Esophagus squamous epithelium (tissue), 4 donors: ENCODE results near the gene GPR158.

Experiments
- CTCF ChIP-seq, 6 experiments: fragments of 450-650 bp in 4 of 6; fragments of 200-600 bp in 2 of 6; sonication (generic) in 2 of 6; IDR thresholded peaks; one replicate each; pipeline ENCODE4 v1.5.1; 2016 to 2019; ENCODE audit warnings: antibody characterized with exemption in 6 of 6, mild to moderate bottlenecking in 4 of 6, moderate library complexity in 4 of 6
- POLR2A ChIP-seq, 4 donors: fragments of 450-650 bp; IDR thresholded peaks; one replicate each; pipeline ENCODE4 v1.6.1; 2017; ENCODE audit warnings: antibody characterized with exemption in 4 of 4, mild to moderate bottlenecking in 4 of 4, moderate library complexity in 3 of 4

DNA sequence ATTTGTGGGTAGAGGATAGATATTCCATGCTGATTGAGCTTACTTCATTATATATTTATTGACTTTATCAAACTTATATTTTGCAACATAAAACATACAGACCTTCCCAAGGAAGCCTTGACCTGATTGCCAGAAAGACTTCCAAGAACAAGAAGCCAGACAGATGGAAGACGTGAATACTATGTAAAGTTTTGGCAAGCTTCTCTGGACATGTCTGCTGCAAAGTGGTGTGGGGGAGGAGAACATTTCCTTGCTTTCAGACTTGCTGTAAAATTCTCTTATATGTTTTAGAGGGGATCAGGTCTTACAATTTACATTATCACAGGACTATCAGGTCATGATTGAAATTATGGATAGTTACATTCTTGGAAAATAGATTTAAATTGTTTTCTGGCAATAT lies 23.4 kb downstream of the GPR158 start:
- TF ChIP-seq CTCF (IDR thresholded peaks at IDR 0.05) (no peak), POLR2A (IDR thresholded peaks at IDR 0.05) (no peak)
